GM11168 (cell line): ENCODE data around the gene LRPAP1.

Source experiments
- in situ Hi-C: fragments of 300-500 bp; cut with MboI; formaldehyde crosslinking; loops from one replicate; pipeline ENCODE4 v1.12.0; 2022; ENCODE audit warnings: low sequenced_read_pairs; ENCODE audit not compliant: unreplicated experiment

The LRPAP1 gene

DNA sequence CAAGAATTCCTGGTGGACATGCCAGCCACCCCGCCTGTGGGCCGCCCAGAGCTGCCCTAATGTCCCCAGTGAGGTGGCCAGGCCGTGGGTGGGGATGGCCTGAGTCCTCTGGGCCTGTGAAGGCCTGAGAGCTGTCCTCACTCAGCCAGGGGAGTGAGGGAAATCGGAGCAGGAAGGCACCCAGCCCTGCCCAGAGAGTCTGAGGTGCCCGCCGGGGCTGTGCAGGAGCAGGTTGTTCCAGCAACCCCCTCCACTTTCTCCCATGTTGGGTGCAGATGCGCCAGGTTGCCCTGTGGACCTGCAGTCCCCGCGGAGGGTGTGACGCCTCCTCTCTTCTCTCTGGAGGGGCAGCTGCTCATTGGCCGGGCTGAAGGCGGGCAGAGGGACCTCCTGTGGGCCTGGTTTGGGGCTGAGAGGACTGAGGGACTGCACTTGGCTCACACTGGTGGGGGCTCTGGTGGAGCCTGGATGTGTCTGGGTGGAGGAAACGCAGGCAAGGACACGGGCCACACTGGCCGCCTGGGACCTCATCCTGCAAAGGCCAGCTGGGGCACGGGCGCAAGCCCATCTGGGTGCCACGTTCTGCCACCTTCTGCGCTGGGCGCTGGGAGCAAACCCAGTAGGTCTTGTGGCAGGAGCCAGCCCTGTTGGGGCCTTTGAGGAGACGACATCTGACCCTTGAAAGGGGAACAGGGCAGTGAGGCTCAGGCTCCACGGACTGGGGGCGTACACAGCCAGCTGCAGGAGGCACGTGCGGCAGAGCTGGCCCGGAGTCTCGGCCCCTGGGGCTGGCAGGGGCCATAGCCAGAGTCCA, 55.1 kb downstream of the LRPAP1 start:
- in situ Hi-C loops, result no loop called here

DNA sequence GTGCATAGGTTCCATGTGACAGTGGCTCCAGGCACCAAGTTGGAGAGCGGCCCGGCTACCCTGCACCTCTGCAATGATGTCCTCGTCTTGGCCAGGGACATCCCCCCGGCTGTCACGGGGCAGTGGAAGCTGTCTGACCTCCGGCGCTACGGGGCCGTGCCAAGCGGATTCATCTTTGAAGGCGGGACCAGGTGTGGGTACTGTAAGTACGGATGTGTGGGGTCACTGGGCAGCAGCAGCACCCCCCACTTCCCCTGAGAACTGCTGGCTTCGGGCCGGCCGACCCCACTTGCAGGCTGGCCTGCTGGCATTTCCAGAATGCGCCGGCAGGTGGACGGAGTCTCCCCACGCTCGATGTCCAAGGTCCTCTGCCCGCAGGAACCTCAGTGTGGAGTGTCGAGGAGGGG, 55.9 kb downstream of the LRPAP1 start:
- in situ Hi-C loops, result no loop called here

DNA sequence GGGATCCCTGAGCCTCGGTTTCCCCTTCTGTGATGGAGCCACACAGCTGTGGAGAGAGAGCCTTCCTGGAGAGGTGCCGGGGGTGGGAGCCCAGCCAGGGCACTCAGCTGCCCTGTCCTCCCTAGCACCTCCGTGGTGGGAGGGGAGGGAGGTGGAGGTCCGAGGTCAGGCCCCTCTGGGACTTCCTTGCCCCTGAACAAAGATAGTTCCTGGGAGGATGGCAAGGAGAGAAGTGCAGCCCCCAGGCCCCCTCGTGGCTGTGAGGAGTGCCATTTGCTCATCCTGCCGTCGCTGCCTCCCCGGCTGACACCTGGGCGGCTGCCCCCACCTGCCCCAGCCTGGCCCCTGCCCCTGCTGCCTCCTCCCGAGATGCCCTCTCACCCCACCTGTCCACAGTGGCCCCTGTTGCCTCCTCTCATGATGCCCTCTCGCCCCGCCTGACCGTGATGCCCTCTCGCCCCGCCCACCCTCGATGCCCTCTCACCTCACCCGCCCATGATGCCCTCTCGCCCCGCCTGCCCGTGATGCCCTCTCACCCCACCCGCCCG, 56.4 kb downstream of the LRPAP1 start:
- in situ Hi-C loops, result no loop called here

DNA sequence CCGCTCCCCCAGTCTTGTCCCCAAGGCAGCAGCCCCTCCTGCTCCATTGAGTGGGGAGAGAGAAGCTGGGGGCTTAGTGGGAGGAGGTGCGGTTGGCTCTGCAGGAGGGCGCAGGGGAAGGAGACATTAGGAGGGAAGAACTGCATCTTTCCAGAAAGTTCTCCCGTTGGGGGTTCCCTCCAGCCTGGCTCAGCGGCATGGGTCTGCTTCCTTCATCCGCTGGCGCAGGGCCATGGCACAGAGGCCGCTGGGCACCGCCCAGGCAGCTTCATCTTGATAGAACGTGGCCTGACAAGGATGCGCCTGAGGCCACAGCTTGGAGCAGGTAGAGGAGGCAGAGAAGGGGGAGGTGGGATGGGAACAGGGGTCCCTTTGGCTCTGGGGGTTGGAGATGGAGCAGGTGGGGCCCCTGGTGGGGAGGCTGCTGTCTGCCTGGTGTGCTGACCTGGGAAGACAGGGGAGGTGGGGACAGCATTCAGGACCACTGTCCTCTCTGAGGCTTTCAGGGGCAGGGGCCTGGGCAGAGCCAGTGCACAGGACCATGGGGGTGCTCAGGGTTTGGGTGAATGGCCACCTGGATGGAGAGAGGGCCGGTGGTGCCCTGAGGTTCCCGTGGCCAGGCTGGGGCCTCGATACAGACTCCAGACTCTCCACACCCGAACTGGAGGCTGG, 57.0 kb downstream of the LRPAP1 start:
- in situ Hi-C loops, result no loop called here

- in situ Hi-C loops, result no loop called here
These were observed 58.0 kb downstream of the LRPAP1 start for GRCh38 chr4:3473996-3474765.

- in situ Hi-C loops, result no loop called here
These were observed 58.9 kb downstream of the LRPAP1 start for GRCh38 chr4:3473181-3473950.

GRCh38 chr4:3472411-3473141, 59.6 kb downstream of the LRPAP1 start:
- in situ Hi-C loops, result no loop called here

- in situ Hi-C loops, result no loop called here
These were observed 60.3 kb downstream of the LRPAP1 start for GRCh38 chr4:3471886-3472285.

DNA sequence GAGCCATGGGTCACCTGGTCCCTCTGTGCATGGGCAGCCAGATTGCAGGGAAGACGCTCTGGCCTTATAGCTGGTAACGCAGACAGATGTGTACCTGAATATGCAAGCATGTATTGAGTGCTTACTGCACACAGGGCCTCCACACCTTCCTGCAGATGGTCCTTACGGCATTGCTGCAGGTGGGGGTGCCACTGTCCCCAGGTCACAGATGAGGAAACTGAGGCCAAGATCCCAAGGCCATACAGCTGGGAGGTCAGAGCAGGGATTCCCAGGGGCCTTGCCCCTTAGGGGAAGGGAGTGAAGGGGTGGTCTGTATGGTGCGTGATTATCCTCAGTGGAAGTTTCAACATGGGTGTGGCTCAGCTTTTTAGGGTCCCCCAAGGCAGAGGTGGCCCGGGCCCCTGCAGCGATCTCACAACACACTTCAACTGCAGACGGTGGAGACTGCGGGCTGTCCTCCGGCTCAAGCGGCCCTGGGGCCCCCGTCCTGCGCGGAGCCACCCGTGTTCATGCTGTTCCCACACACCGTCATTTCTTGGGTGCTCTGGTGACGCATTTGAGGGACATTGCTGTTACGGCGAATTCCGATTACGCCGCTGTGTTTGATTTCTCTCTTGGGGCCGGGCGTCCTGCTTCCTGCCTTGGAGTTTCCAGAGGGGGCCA, 61.0 kb downstream of the LRPAP1 start:
- in situ Hi-C loops, result no loop called here

GRCh38 chr4:3470244-3471097, 61.8 kb downstream of the LRPAP1 start:
- in situ Hi-C loops, result no loop called here

DNA sequence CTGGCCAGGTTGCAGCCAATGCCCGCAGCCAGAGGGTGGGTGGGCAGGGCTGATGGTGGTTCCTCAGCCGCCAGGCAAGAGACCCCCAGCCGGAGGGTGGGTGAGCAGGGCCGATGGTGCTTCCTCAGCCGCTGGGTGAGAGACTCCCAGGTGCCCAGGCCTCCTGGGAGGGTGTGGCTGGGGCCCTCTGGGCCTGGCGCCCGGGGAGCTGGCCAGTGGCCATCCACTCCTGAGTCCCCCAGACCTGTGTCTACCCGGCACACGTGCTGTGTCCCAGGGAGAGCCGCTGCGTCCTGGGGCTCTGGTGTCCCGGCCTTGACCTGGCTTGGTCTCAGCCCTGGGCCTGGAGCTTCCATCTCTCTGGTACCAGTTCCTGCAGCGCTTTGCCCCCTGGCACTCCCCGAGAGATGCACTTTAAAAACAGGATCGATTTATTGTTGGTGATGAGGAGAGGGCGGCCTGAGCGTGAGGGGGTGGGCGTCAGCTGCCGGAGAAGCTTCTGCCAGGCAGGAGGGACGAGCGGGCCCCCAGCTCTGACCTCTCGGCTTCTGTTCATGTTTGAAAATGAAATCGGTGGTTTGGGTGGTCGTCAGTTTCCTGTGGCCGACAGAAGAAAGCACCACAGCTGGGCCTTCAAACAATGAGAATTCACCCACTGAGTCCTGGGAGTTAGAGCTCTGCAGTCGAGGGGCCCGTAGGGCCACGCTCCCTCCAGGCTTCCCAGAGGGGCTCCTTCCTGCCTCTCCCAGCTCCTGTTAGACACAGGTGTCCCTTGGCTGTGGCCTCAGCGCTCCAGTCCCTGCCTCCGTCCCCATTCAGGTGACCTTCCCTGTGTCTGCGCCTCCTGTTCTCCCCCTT, 62.6 kb downstream of the LRPAP1 start:
- in situ Hi-C loops, result no loop called here

GRCh38 chr4:3468804-3469203, 63.4 kb downstream of the LRPAP1 start:
- in situ Hi-C loops, result no loop called here

DNA sequence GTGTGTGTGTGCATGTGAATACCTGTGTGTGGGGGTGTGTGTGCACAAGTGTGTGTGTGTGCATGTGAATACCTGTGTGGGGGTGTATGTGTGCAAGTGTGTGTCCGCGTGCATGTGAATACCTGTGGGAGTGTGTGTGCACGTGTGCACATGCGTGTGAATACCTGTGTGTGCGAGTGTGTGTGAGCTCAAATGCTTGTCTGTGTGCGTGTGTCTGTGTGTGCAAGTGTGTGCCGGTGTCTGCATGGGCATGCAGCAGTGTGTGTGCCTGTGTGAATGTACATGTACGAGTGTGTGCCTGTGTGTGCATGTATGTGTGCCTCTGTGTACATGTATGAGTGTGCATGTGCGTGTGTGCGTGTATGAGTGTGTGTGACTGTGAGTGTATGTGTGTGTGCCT, 64.1 kb downstream of the LRPAP1 start:
- in situ Hi-C loops, result no loop called here

DNA sequence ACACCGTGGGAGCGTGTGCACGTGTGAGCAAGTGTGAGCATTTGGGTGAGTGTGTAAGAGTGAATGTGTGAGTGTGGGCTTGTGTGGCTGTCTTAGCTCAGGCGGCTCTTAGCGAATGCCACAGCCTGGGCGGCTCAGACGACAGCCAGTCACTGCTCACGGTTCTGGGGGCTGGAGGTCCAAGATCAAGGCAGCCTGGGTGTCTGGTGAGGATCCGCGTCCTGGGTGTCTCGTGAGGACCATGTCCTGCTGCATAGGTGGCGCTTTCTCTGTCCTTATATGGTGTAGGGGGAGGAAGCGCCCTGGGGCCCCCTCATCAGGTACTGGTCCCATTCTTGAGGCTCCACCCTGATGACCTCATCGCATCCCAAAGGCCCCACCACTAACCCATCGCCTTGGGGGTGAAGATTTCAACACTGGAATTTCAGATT, 64.6 kb downstream of the LRPAP1 start:
- in situ Hi-C loops, result no loop called here

DNA sequence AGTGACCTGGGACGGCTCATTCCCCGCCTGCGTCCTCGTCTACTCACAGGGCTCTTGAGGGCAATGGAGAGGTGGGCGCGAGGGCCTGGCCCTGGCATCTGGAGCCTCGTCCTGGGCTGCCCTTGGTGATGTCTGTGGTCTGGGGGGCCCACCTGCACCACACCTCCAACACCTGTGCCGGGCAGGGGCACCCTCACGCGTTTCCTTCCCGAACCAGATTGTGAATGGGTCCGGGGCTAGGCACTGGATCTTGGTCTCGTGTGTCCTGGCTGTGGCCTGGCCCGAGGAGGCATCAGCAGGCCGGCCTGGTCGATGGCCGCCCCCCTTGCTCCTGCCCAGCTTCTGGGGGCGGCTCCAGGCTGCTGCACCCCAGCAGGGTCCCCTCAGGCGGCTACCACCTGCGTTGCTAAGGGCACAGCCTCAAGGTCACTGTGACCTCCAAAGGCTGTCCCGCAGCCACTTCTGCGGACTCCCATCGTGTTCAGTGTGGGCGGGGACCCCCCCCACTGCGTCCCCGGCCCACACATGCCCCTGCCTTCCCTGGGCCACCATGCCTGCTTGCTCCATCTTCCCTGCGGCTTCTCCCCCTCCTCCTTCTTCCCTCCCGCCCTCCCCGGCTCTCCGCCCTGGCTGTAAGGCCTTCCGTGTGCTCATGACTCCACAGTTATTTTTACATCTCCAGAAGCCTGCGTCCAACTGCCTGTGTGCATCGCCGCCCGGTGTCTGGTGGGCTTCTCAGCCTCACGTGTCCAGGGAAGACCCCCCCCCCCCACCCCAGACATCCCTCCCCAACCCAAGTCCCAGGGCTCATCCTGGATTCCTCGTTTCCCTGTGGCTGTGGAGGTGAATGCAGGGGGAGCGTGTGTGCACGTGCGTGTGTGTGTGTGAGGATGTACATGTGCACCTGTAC, 65.3 kb downstream of the LRPAP1 start:
- in situ Hi-C loops, result no loop called here
